Stimulated activated CD4-positive, alpha-beta T cell treated with anti-CD3 and anti-CD28 coated beads, Interleukin-2, amount 100 ng/mL, for 48 hours (primary cell): ENCODE measurements around the gene KRTAP26-1.
A peak's percentile ranks its signal among the peaks of the same experiment; 100 is the strongest.

Experiments
- DNase-seq, 2 donors: peaks; one replicate each; pipeline ENCODE4 v3.0.0-alpha.2; 2020

KRTAP26-1 gene

GRCh38 chr21:30320215-30320614 is at the start of gene KRTAP26-1:
TSS of gene KRTAP26-1 (minus strand) at chr21:30320315. CDS start at chr21:30320035, 280 bp downstream.
- no peak for DNase-seq

- DNase-seq = no peak
These were observed 35.8 kb upstream of the KRTAP26-1 start for GRCh38 chr21:30355906-30356305.

DNA sequence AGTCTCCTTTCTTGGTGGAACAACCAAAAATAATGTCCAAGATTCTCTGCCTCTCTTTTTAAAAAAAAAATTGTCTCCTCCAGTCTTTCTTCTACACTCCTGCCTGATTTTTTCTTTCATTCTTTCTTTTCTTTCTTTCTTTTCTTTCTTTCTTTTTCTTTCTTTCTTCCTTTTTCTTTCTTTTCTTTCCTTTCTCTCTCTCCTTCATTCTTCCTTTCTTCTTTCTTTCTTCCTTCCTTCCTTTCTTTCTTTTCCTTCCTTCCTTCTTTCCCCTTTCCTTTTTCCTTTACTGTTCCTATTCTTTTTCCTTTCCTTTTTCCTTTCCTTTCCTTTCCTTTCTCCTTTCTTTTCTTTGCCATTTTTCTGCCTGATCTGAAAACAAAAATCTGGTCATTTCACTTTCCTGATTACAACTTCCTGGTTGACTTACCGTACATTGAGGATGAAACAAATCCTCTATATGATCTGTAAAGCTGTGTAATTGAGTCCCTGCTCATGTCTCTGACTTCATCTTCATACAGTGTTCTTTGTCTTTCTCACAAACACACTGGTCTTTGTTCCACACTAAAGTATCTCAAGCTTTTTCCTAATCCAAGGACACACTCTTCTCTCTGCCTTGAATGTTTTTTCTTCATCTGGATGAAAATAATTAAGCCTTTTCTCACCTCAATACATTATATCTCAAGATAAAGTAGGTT is 34.3 kb upstream of the KRTAP26-1 start:
- no peak for DNase-seq

DNA sequence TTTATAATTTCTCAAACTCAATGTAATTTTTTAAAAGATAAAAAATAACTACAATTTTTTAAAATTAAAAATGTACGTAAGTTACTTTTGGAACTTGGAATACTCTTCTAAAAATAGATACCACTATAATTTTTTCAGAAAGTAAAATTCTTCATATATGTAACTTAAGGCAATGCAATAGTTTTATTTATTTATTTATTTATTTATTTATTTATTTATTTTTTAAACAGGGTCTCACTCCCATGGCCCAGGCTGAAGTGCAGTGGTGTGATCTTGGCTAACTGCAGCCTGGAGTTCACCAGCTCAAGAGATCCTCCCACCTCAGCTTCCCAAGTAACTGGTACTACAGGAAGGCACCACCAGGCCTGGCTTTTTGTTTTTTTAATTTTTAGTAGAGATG is 31.4 kb upstream of the KRTAP26-1 start:
- DNase-seq = no peak

DNA sequence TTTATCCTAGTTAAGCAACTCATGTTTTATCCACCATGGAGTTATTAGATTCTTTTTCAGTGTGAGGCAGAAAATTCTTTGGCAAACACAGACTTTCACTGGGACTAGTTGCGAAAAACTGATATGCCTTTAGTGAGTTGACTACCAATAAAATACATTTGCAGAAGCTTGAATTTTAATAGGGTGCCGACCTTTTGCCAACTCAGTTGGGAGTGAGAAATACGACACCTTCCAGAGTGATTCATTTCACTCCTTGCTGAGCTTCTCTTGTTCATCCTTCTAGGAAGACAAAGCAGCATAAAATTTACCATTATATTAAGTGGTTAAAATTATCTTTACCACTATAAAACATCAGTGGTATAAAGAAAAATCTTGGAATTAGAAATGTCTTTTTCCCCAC is 29.5 kb upstream of the KRTAP26-1 start:
- no peak for DNase-seq

DNA sequence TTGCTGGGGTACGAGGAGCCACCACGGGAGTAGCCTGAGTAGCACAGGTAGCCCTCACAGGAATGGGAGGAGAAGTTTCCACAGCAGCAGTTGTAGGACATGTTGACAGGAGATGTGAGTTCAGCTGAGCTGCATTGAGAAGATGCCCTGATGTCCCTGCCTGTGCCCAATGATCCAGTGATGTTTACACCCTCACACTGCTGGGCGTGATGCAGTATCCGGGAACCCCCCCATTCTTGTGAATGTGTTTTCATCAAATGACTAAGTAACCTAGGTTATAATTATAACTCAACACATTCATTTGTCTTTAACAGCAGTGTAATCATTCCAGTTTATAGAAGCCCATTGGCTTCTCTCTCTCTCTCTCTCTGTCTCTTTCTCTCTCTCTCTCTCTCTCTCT is 28.4 kb upstream of the KRTAP26-1 start, which contains the start of gene KRTAP23-1:
TSS of gene KRTAP23-1 (minus strand) at position 101 of the 400 bp plus-strand sequence. CDS start at position 101, 0 bp downstream.
- DNase-seq = no peak

GRCh38 chr21:30345014-30345413 is 24.9 kb upstream of the KRTAP26-1 start:
- DNase-seq = no peak

DNA sequence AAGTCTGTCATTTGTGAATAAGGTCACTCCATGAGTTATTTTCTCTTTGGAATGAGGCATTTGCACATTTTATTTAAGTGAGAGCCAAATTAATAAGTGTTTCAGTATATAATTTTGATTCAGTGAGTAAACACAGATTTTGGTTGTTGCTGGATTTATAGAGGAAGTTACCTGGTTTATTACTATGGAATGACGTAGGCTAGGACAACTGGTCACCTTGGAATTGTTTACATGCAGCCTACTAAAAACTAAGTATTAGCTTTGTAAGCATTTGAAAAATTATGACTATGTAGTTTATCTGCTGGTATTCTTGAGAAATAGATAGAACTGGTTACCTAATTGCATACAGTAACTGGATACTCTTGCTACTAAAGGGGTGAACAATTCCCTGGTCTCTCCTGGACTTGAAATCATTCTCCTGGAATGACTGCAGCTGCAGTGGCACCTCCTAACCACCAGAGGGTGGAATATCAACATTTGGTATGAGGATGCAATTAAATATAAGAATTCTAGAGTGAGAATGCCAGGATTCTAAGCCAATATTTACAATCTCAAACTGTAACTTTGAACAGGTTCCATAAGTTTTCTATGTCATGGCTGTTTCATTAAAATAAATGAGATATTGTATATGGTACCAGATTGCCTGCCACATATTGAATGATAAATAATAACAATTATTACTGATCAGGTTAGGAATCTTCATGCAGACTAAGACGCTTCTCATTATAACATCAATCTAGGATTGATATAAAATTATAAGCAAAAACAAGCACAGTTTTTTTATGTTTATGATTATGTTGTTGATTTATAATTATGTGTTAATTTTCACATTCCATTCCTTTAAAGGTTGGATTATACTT is 20.8 kb upstream of the KRTAP26-1 start:
- DNase-seq = peak; percentile 9 to 32

DNA sequence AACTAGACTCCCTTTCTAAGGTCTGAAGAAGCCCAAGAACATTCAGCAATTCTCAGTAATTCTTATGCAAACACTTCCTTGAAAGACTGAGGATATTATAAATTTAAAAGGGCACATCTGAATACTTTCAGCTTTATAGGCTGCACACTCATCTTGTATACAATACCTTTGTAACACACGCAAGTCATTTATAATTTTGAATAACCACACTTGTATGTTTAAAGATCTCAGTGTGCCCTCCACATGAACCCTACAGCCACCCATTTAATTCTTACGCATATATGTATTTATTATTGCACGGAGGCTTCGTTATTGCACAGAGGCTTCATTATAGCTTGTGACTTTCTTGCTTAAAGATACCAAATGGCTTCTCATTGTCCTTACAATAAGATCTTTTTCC is 18.6 kb upstream of the KRTAP26-1 start:
- DNase-seq = no peak

GRCh38 chr21:30337772-30338171 is 17.7 kb upstream of the KRTAP26-1 start:
- DNase-seq = no peak

GRCh38 chr21:30337276-30337744 is 17.2 kb upstream of the KRTAP26-1 start, which contains the start of gene KRTAP27-1:
TSS of gene KRTAP27-1 (minus strand) at chr21:30337694. CDS start at chr21:30337668, 26 bp downstream.
- DNase-seq = no peak

DNA sequence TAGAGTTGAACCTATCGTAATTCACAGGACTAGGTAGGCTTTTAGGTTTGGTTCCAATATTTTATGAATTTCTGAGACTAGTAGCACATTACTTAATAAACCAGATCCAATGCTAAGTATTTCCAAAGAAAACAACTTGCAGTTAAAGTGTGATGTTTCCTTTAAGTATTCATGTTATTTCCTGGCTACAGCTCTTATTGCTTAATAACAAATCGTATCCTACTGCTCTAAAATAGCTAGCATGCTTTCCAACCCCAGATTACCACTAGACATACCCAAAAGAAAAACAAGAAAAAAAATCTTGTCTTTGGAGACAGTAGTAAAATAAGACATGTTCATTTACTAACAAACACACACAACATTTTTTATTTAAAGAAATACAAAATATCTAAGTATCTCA is 16.5 kb upstream of the KRTAP26-1 start:
- DNase-seq = no peak

- DNase-seq = no peak
These were observed 13.6 kb upstream of the KRTAP26-1 start for GRCh38 chr21:30333736-30334135.

DNA sequence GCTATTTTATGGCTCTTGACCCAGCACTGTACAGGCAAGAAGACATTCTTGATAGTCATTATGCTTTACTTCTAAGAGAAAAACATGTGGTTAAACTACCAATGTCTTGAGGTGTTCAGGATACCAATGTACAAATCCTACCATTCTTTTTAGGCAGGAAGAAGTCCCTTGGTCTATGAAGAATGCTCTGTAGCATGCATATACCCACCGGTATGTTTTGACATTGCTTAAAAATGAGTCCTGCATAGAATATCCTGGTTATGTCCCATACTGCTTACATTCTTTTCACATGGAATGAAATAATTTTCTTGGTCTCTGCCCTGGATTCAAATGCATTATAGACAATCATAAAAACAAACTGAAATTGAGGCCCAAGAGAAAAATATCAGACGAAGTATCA is 12.6 kb upstream of the KRTAP26-1 start:
- no peak for DNase-seq

- no peak for DNase-seq
These were observed 9.2 kb upstream of the KRTAP26-1 start for GRCh38 chr21:30329203-30329875.

- DNase-seq = no peak
These were observed 6.3 kb upstream of the KRTAP26-1 start for GRCh38 chr21:30326390-30326789.

DNA sequence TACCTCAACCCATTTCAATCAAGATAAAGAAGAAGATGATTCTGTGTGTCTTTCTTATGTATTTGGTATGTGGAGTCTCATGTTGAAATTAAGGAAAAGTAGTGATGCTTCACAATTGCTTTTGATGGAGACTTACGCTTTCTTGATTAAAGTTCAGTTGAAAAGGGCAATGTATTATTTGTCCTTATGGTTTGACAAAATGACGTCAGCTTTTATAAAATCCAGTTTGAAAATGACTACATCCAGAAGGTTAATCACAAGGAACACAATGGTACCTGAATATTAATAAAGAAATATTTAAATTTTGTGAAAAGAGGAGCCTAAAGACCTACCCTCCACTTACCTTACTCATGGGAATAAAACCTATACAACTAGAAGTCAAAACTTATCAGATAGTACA is 4.4 kb downstream of the KRTAP26-1 start:
- no peak for DNase-seq

DNA sequence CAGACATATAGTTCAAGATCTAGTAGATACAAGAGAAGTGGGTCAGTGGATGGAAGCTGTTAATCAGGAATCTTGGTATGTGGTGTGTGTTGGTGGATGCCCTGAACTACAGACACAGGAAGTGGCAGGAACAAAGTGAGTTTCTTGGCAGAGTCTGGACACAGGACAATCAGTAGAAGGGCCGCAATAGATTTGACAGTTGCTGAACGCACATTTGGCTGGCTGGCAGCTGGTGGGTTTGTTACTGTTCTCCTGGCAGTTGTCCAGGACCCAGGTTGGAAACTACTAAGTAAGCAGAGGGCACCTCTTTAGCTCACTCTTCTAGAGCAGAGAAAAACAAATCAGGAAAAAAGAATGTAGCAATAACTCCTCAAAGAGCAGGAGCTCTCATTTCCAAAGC is 13.2 kb downstream of the KRTAP26-1 start:
- no peak for DNase-seq

DNA sequence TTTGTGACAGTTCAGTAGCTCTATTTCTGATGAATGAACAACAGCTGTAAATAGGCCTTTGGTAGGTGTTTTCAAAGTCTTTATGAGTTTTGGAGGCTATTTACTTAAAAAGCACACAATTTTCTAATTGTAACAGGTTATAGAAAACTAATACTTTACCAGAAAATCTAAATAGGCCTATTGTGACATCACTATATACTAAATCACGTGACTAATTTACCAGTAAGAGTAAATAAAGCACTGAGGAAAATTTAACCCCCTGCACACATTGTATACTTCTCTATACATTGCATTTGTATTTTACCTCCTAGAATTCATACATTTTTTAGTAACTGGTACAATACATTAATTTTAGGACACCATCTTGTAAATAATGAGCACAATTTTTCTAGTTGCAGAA is 15.0 kb downstream of the KRTAP26-1 start:
- no peak for DNase-seq

- no peak for DNase-seq
These were observed 30.9 kb downstream of the KRTAP26-1 start, which contains the start of gene KRTAP25-1 for GRCh38 chr21:30289215-30289614. TSS of gene KRTAP25-1 (minus strand) at chr21:30289514. CDS start at chr21:30289490, 24 bp downstream.

DNA sequence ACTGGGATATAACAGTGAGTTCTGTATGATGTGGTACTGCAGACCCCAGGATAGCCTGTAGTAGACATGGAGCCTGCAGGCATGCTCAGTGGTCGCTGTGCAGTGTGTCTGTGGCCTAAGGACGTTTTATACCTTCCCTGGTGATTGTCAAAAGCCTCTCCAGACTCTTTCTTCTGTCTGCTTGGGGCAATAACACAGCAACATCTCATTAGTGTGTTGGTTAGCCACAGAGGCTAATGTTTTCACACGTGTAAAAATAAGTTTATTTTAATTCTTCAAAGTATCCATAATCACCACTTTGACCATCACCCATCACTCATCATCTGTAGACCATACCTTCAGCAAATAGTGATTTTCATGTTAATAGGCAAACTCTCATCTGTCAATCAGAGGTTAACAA is 37.3 kb downstream of the KRTAP26-1 start, which contains the start of gene KRTAP24-1:
TSS of gene KRTAP24-1 (minus strand) at position 101 of the 400 bp plus-strand sequence. CDS start at position 83, 18 bp downstream.
- DNase-seq = no peak

DNA sequence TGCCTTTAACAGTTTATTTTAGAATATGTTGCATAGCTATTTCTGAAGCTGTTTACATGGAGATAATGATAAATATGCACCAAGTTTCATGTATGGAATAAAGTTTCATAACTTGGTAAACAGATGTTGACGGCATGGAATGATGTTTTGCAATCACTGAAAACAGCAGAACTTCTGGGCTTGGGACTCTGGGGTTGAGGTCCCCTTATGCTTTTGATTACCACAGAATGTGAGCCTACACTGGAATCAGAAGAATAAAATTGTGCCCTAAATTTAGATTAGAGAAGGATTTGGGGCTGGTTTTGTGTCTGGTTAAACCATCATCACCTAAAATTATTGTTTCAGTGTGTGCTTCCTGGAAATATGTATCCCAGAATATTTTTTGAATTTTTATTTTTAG is 48.5 kb downstream of the KRTAP26-1 start:
- DNase-seq = no peak

- DNase-seq = no peak
These were observed 49.0 kb downstream of the KRTAP26-1 start for GRCh38 chr21:30271156-30271555.
